KG1 (cell line): ENCODE measurements around the gene LPA.
"Not testable (repeated sequence)": the region's sequence is repeated elsewhere in the genome, so short reads cannot be mapped to it uniquely, and the experiment has no call there.

Experiments
- DNase-seq: peaks from one replicate; lab custom pipeline; 2025; lab: John Stamatoyannopoulos, UW

The LPA gene, protein sequence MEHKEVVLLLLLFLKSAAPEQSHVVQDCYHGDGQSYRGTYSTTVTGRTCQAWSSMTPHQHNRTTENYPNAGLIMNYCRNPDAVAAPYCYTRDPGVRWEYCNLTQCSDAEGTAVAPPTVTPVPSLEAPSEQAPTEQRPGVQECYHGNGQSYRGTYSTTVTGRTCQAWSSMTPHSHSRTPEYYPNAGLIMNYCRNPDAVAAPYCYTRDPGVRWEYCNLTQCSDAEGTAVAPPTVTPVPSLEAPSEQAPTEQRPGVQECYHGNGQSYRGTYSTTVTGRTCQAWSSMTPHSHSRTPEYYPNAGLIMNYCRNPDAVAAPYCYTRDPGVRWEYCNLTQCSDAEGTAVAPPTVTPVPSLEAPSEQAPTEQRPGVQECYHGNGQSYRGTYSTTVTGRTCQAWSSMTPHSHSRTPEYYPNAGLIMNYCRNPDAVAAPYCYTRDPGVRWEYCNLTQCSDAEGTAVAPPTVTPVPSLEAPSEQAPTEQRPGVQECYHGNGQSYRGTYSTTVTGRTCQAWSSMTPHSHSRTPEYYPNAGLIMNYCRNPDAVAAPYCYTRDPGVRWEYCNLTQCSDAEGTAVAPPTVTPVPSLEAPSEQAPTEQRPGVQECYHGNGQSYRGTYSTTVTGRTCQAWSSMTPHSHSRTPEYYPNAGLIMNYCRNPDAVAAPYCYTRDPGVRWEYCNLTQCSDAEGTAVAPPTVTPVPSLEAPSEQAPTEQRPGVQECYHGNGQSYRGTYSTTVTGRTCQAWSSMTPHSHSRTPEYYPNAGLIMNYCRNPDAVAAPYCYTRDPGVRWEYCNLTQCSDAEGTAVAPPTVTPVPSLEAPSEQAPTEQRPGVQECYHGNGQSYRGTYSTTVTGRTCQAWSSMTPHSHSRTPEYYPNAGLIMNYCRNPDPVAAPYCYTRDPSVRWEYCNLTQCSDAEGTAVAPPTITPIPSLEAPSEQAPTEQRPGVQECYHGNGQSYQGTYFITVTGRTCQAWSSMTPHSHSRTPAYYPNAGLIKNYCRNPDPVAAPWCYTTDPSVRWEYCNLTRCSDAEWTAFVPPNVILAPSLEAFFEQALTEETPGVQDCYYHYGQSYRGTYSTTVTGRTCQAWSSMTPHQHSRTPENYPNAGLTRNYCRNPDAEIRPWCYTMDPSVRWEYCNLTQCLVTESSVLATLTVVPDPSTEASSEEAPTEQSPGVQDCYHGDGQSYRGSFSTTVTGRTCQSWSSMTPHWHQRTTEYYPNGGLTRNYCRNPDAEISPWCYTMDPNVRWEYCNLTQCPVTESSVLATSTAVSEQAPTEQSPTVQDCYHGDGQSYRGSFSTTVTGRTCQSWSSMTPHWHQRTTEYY (N-terminal part only)

GRCh38 chr6:160664198-160664597 is at the start of gene LPA:
TSS of gene LPA (minus strand) at chr6:160664275. CDS start at chr6:160664214, 61 bp downstream.
- not testable (repeated sequence) for DNase-seq

DNA sequence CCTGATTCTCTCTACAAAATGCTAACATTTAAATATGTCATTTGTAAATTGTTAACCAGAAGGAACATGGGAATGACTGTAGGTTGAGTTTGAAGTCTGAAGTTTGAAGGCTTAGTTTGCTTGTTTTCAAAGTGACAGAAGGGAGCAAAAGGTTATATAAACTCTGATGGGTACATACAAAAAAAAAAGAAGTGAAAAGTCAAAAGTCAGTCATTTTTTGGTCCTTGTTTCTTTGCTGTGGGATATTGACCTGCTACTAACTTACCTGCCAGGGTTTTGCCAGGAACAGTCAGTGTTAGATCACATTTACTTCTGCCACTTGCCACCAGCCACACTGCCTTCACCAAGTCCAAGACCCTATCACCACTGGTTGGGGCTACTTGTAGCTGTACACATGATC is 44.9 kb upstream of the LPA start:
- DNase-seq, result not testable (repeated sequence)

DNA sequence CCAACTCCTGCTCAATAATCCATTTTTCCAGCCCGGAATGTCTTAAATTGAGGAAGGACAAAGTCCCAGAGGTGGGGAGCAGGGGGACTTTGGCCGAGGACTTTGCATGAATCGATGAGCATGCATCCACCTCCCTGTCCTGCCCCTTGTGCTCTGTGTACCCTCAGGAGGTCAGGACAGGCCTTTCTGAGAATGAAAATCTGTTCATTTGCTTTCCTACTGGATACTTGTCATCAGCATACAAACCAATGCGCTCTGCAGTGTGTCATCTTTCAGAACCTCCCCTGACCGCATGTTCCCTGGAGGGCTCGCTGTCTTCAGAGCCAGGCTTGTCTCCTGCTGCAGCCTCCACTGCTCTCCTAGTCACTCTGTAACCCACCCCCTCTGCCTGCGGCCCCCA is 40.6 kb upstream of the LPA start:
- not testable (repeated sequence) for DNase-seq

- not testable (repeated sequence) for DNase-seq
Measured at GRCh38 chr6:160701918-160702680, 38.0 kb upstream of the LPA start, which contains the start of gene PLG. TSS of gene PLG (plus strand) at chr6:160702244. CDS start at chr6:160702305, 61 bp downstream.

- DNase-seq, result no peak
Measured at GRCh38 chr6:160697826-160698225, 33.8 kb upstream of the LPA start.

- DNase-seq, result not testable (repeated sequence)
Measured at GRCh38 chr6:160696884-160697283, 32.8 kb upstream of the LPA start.

DNA sequence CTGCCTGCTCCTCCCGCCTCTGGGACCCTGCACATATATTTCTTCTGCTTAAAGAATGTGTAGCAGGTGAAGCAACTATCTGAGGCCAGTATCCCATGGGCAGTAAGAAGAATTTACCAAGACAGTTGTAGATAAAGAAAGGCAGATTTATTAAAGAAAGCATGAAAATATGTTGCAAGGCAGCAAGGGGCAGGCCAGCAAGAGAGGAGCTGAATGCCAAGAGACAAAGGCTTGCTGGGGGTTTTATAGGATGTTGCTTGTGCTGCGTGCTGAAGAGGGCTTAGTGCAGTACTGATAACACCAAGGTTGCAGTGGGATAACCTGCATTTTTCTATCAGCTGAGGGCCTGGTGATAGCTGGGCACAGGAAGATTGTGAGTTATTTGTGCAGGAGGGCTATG is 31.5 kb upstream of the LPA start:
- DNase-seq, result not testable (repeated sequence)

DNA sequence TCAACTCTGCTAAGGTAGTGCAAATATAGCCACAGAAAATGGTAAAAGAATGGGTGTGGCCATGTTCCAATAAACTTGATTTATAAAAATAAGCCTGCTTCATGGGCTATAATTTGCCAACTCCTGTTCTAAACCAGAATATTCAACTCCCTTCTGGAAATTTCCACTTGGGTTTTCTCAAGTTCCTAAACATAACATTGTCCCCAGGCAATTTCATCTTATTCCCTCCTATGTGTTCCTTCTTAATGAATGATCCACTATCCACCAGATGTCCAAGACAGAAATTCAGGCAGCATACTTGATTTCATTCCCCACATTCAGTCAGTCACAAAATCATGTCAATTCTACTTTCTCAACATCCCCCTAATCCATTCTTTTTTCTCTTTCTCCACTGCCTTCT is 30.9 kb upstream of the LPA start:
- not testable (repeated sequence) for DNase-seq

DNA sequence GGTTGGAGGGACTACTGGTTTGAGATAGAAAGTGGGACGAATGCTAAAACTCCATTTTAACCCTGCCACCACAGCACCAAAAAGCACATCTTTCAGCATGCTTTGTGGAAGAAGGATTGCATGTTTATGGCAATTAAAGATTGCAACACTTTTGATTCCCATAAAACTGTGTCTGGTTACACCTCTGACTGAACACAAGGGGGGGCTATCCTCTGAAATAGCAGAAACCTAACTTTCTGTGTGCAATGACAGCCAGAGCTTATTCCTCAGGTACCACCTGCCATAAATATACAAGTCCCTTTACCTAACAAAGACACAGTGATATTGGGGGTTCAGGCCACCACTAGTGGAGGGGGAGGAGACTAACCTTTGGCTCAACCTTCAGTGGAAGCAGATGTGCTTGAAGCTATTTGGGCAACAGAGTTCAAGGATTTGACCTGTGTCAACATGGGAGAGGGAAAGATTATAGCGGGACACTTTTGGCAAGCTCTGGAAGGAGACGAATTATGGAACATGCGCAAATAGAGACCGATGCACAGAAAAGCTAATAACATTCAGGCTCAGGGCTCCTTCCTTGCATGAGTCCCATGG is 28.4 kb upstream of the LPA start:
- no peak for DNase-seq

GRCh38 chr6:160691617-160692016 is 27.5 kb upstream of the LPA start:
- DNase-seq, result no peak

- DNase-seq, result no peak
Measured at GRCh38 chr6:160690458-160690857, 26.4 kb upstream of the LPA start.

DNA sequence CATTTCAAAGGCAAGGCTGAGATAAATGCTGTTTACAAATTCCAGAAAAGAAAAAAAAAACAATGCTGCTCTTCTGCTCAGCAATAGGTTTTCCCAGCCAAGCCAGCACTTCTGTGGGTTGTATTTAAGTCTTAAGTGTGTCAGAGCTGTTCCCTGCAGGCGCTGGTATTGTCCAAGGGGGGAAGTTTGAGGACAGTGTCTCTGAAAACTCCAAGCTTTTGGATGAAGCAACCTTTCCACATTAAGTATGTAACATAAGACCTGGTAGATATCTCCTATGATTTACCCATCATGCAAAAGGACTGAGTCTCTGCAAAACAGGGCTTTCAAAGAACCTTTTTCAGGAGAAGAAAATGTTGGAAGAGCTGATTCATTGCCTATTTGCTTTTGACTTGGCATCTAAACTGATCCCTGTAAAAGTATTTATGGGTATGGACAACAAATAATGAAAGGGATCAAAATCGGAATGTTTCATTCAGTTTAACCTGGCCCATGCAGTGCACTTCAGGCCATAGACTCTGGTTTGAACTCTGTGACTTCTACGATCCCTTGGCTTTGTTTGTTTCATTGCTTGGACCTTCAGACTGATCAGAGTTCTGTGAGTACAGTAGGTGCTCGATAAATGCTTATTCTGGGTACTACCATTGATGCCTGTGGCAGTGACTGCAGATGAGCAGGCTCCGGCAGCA is 21.8 kb upstream of the LPA start:
- no peak for DNase-seq

DNA sequence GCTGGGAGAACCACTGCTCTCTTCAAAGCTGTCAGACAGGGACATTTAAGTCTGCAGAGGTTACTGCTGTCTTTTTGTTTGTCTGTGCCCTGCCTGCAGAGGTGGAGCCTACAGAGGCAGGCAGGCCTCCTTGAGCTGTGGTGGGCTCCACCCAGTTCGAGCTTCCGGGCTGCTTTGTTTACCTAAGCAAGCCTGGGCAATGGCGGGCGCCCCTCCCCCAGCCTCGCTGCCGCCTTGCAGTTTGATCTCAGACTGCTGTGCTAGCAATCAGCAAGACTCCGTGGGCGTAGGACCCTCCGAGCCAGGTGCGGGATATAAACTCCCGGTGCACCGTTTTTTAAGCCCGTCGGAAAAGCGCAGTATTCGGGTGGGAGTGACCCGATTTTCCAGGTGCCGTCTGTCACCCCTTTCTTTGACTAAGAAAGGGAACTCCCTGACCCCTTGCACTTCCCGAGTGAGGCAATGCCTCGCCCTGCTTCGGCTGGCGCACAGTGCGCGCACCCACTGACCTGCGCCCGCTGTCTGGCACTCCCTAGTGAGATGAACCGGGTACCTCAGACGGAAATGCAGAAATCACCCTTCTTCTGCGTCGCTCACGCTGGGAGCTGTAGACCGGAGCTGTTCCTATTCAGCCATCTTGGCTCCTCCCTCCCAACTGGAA is 21.2 kb upstream of the LPA start:
- DNase-seq, result not testable (repeated sequence)

- DNase-seq, result no peak
Measured at GRCh38 chr6:160679402-160679769, 15.3 kb upstream of the LPA start.

- DNase-seq, result no peak
Measured at GRCh38 chr6:160678744-160679401, 14.8 kb upstream of the LPA start.

DNA sequence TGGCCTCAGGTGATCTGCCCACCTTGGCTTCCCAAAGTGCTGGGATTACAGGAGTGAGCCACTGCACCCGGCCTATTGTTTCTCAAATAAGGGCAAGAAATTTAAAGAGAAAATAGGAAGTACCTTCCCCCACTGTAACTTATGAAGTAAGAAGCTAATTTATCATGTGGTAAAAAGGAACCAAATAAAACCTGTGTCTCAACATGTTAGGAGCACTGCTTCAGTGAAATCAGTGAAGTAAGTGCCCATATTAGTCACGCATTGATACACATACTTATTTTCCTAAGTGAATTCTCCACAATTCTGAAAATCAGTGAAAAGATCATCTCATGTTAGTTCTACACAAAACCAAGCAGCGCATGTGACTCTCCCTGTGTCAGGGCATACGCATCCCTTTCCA is 14.2 kb upstream of the LPA start:
- no peak for DNase-seq

GRCh38 chr6:160676418-160676817 is 12.3 kb upstream of the LPA start:
- DNase-seq, result not testable (repeated sequence)

- no peak for DNase-seq
Measured at GRCh38 chr6:160668589-160668988, 4.5 kb upstream of the LPA start.
